ENCODE measurements around the gene DNAH3. TPM values are rescaled to one million over a fixed set of nuclear protein-coding genes. Genes with fewer than 3 reads are reported as not detected.
"Not testable (repeated sequence)": the region's sequence is repeated elsewhere in the genome, so short reads cannot be mapped to it uniquely, and the experiment has no call there.

The DNAH3 gene
- under 1 TPM in 3 of 4 donors, not detected in 1; 0.32 to 0.67 (median 0.52) TPM for polyA plus RNA-seq
- long read RNA-seq, donor 1: 0 reads
- long read RNA-seq, donor 2: 0 reads
- long read RNA-seq, donor 3, partial matches to known transcripts: 39 of 39 reads
- long read RNA-seq, donor 3, other reads (novel, unspliced or antisense): 0 of 39 reads
- long read RNA-seq, donor 4: 0 reads
- long read RNA-seq, donor 5, partial matches to known transcripts: 45 of 45 reads
- long read RNA-seq, donor 5, other reads (novel, unspliced or antisense): 0 of 45 reads
- long read RNA-seq, donor 6: 0 reads
- long read RNA-seq, donor 7: 0 reads
- long read RNA-seq, donor 8: 0 reads
- long read RNA-seq, donor 9: 0 reads
- long read RNA-seq, donor 10: 0 reads

GRCh38 chr16:21150375-21151001 is at the start of gene DNAH3:
TSS of gene DNAH3 (minus strand) at chr16:21150846. CDS start at chr16:21150319, 527 bp downstream.
- no peaks in the 10 kb centered on the region for H3K4me1 ChIP-seq (ENCODE audit: control insufficient read depth in 3 of 3, insufficient read depth in 2 of 3, low read depth in 1 of 3, low read length in 2 of 3)
- no peak within 1 kb of the TSS for H3K4me3 ChIP-seq (ENCODE audit: low read depth in 1 of 3, low read length in 3 of 3)
- H3K36me3 ChIP-seq (ENCODE audit: control insufficient read depth in 3 of 3, insufficient read depth in 2 of 3, low read depth in 1 of 3, low read length in 3 of 3): no peaks in the 10 kb centered on the region
- H3K9me3 ChIP-seq (ENCODE audit: control insufficient read depth in 2 of 2, insufficient read depth in 1 of 2, low read depth in 1 of 2, low read length in 1 of 2): no peaks in the 10 kb centered on the region
- no peak within 1 kb of the TSS for H3K27ac ChIP-seq (ENCODE audit: low read depth in 1 of 3, low read length in 2 of 3)
- 16 to 28% (median 21%) methylated on average over 8 of the region's 8 CpGs for WGBS, 3 donors
- H3K27me3 ChIP-seq (ENCODE audit: control insufficient read depth in 3 of 3, insufficient read depth in 3 of 3, low read length in 3 of 3): peaks cover 0 to 2% (median 0%) of the 10 kb centered on the region in 3 donors
- FAIRE-seq (no peak), DNase-seq (peak in 1 of 2 donors; percentile 10)

DNA sequence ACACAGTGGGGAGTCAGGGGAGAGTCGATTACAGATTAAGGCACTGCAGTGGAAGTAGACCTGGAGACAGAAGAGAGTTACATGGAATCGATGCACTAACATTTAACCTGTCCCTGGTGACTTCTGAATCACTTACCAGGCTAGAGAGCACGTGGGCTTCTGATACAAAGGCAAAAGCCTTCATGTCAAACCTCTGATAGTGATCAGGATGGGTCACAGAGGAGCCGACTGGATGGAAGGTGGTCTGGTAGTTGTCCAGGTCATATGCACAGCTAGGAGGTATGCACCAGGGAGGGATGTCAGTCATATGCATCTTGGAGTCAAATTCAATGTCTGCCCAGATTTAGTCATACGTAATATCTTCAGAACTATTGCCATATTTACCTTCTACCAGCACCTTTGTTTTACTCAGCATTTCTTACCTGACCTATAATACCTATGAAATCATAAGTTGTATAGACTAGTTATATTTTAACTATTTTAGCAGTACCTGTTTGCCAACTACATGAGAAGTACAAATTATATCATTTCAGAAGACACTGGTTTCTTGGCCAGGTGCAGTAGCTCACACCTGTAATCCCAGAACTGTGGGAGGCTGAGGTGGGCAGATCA is 49.1 kb upstream of the DNAH3 start:
- 16 to 48% (median 31%) methylated on average over 5 of the region's 5 CpGs for WGBS, 3 donors
- DNase-seq: peak; percentile 69 to 75
- H3K9me3 ChIP-seq (ENCODE audit: control insufficient read depth in 2 of 2, insufficient read depth in 1 of 2, low read depth in 1 of 2, low read length in 1 of 2): no peaks in the 10 kb centered on the region
- no peaks in the 10 kb centered on the region for H3K36me3 ChIP-seq (ENCODE audit: control insufficient read depth in 3 of 3, insufficient read depth in 2 of 3, low read depth in 1 of 3, low read length in 3 of 3)
- FAIRE-seq: no peak
- peaks cover 0 to 52% (median 7%) of the 10 kb centered on the region in 3 donors for H3K4me1 ChIP-seq (ENCODE audit: control insufficient read depth in 3 of 3, insufficient read depth in 2 of 3, low read depth in 1 of 3, low read length in 2 of 3)
- H3K27me3 ChIP-seq (ENCODE audit: control insufficient read depth in 3 of 3, insufficient read depth in 3 of 3, low read length in 3 of 3): peaks cover 0 to 6% (median 0%) of the 10 kb centered on the region in 3 donors
- H3K27ac ChIP-seq (ENCODE audit: low read depth in 1 of 3, low read length in 2 of 3): peak overlapping the region in 2 of 3 donors; percentile 14 to 91
- H3K4me3 ChIP-seq (ENCODE audit: low read depth in 1 of 3, low read length in 3 of 3): no peak overlapping the region

GRCh38 chr16:21197621-21198020 is 47.0 kb upstream of the DNAH3 start:
- FAIRE-seq (no peak), DNase-seq (no peak)
- peaks cover 0 to 35% (median 4%) of the 10 kb centered on the region in 3 donors for H3K4me1 ChIP-seq (ENCODE audit: control insufficient read depth in 3 of 3, insufficient read depth in 2 of 3, low read depth in 1 of 3, low read length in 2 of 3)
- H3K27ac ChIP-seq (ENCODE audit: low read depth in 1 of 3, low read length in 2 of 3): no peak overlapping the region
- H3K27me3 ChIP-seq (ENCODE audit: control insufficient read depth in 3 of 3, insufficient read depth in 3 of 3, low read length in 3 of 3): peaks cover 0 to 6% (median 0%) of the 10 kb centered on the region in 3 donors
- no peaks in the 10 kb centered on the region for H3K9me3 ChIP-seq (ENCODE audit: control insufficient read depth in 2 of 2, insufficient read depth in 1 of 2, low read depth in 1 of 2, low read length in 1 of 2)
- H3K36me3 ChIP-seq (ENCODE audit: control insufficient read depth in 3 of 3, insufficient read depth in 2 of 3, low read depth in 1 of 3, low read length in 3 of 3): no peaks in the 10 kb centered on the region
- WGBS, 3 donors: 86 to 93% (median 88%) methylated on average over 3 of the region's 3 CpGs
- no peak overlapping the region for H3K4me3 ChIP-seq (ENCODE audit: low read depth in 1 of 3, low read length in 3 of 3)

GRCh38 chr16:21197112-21197511 is 46.5 kb upstream of the DNAH3 start:
- Histone ChIP-seq H3K27ac (ENCODE audit: low read depth in 1 of 3, low read length in 2 of 3) (no peak overlapping the region), H3K9me3 (ENCODE audit: control insufficient read depth in 2 of 2, insufficient read depth in 1 of 2, low read depth in 1 of 2, low read length in 1 of 2) (no peaks in the 10 kb centered on the region), H3K36me3 (ENCODE audit: control insufficient read depth in 3 of 3, insufficient read depth in 2 of 3, low read depth in 1 of 3, low read length in 3 of 3) (no peaks in the 10 kb centered on the region), H3K4me1 (ENCODE audit: control insufficient read depth in 3 of 3, insufficient read depth in 2 of 3, low read depth in 1 of 3, low read length in 2 of 3) (peaks cover 0 to 30% (median 4%) of the 10 kb centered on the region in 3 donors), H3K27me3 (ENCODE audit: control insufficient read depth in 3 of 3, insufficient read depth in 3 of 3, low read length in 3 of 3) (peaks cover 0 to 6% (median 0%) of the 10 kb centered on the region in 3 donors), H3K4me3 (ENCODE audit: low read depth in 1 of 3, low read length in 3 of 3) (no peak overlapping the region)
- FAIRE-seq (no peak), DNase-seq (no peak)
- WGBS, 3 donors: 72 to 87% (median 76%) methylated on average over 1 of the region's 1 CpG

DNA sequence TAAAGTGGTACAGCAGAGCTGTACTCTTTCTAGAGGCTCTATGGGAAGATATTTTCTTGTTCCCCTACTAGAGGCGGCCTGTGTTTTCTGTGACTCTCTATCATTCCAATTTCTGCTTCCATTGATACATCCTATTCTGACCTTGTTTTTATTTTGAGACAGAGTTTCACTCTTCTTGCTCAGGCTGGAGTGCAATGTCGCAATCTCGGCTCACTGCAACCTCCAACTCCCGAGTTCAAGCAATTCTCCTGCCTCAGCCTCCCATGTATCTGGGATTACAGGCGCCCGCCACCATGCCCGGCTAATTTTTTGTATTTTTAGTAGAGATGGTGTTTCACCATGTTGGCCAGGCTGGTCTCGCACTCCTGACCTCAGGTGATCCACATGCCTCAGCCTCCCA is 44.7 kb upstream of the DNAH3 start:
- H3K27me3 ChIP-seq (ENCODE audit: control insufficient read depth in 3 of 3, insufficient read depth in 3 of 3, low read length in 3 of 3); H3K36me3 ChIP-seq (ENCODE audit: control insufficient read depth in 3 of 3, insufficient read depth in 2 of 3, low read depth in 1 of 3, low read length in 3 of 3); H3K9me3 ChIP-seq (ENCODE audit: control insufficient read depth in 2 of 2, insufficient read depth in 1 of 2, low read depth in 1 of 2, low read length in 1 of 2); H3K4me3 ChIP-seq (ENCODE audit: low read depth in 1 of 3, low read length in 3 of 3); H3K27ac ChIP-seq (ENCODE audit: low read depth in 1 of 3, low read length in 2 of 3); DNase-seq; FAIRE-seq: not testable (repeated sequence)
- WGBS, 3 donors: 91 to 95% (median 94%) methylated on average over 8 of the region's 8 CpGs
- H3K4me1 ChIP-seq (ENCODE audit: control insufficient read depth in 3 of 3, insufficient read depth in 2 of 3, low read depth in 1 of 3, low read length in 2 of 3): peaks cover 0 to 20% (median 1%) of the 10 kb centered on the region in 3 donors

DNA sequence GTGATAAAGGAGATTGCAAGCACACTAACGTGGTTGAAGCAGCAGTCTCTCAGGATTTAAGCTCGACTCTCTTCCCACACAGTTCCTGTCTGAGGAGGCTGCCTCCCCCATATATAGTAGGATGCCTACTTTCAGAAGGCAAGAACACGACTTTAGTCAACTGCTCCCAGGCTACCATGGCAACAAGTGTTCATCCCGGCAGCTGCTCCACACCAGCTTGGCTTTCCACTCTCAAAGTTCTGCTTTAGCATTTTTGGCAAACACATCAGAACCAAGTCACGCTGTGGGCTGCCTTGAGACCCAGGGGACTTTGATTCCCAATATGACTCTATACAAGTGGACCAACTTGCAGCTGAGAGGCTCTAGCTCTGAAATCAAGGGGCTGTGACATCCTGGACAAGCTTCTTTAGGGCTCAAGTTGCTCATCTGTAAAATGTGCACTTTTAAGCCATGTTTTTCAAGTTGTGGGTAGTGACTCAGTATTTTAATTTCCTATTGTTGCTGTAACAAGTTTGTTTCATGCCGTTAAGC is 44.2 kb upstream of the DNAH3 start:
- 44 to 63% (median 55%) methylated on average over 6 of the region's 6 CpGs for WGBS, 3 donors
- FAIRE-seq: no peak

GRCh38 chr16:21192991-21193390 is 42.3 kb upstream of the DNAH3 start:
- Histone ChIP-seq H3K27me3 (ENCODE audit: control insufficient read depth in 3 of 3, insufficient read depth in 3 of 3, low read length in 3 of 3) (peaks cover 0 to 3% (median 0%) of the 10 kb centered on the region in 3 donors), H3K27ac (ENCODE audit: low read depth in 1 of 3, low read length in 2 of 3) (no peak overlapping the region), H3K4me3 (ENCODE audit: low read depth in 1 of 3, low read length in 3 of 3) (no peak overlapping the region), H3K4me1 (ENCODE audit: control insufficient read depth in 3 of 3, insufficient read depth in 2 of 3, low read depth in 1 of 3, low read length in 2 of 3) (peaks cover 0 to 2% (median 0%) of the 10 kb centered on the region in 3 donors), H3K36me3 (ENCODE audit: control insufficient read depth in 3 of 3, insufficient read depth in 2 of 3, low read depth in 1 of 3, low read length in 3 of 3) (no peaks in the 10 kb centered on the region), H3K9me3 (ENCODE audit: control insufficient read depth in 2 of 2, insufficient read depth in 1 of 2, low read depth in 1 of 2, low read length in 1 of 2) (no peaks in the 10 kb centered on the region)
- FAIRE-seq: no peak
- whole genome bisulfite sequencing, 3 donors: 57 to 64% (median 60%) methylated on average over 1 of the region's 1 CpG
- DNase-seq: no peak

More for the DNA sequence above, 44.2 kb upstream of the DNAH3 start:
- Histone ChIP-seq H3K4me3 (ENCODE audit: low read depth in 1 of 3, low read length in 3 of 3) (no peak overlapping the region), H3K9me3 (ENCODE audit: control insufficient read depth in 2 of 2, insufficient read depth in 1 of 2, low read depth in 1 of 2, low read length in 1 of 2) (no peaks in the 10 kb centered on the region), H3K27me3 (ENCODE audit: control insufficient read depth in 3 of 3, insufficient read depth in 3 of 3, low read length in 3 of 3) (peaks cover 0 to 3% (median 0%) of the 10 kb centered on the region in 3 donors), H3K27ac (ENCODE audit: low read depth in 1 of 3, low read length in 2 of 3) (no peak overlapping the region), H3K36me3 (ENCODE audit: control insufficient read depth in 3 of 3, insufficient read depth in 2 of 3, low read depth in 1 of 3, low read length in 3 of 3) (no peaks in the 10 kb centered on the region), H3K4me1 (ENCODE audit: control insufficient read depth in 3 of 3, insufficient read depth in 2 of 3, low read depth in 1 of 3, low read length in 2 of 3) (peaks cover 0 to 16% (median 1%) of the 10 kb centered on the region in 3 donors)
- no peak for DNase-seq

- Histone ChIP-seq H3K4me3 (ENCODE audit: low read depth in 1 of 3, low read length in 3 of 3) (no peak overlapping the region), H3K9me3 (ENCODE audit: control insufficient read depth in 2 of 2, insufficient read depth in 1 of 2, low read depth in 1 of 2, low read length in 1 of 2) (no peaks in the 10 kb centered on the region), H3K4me1 (ENCODE audit: control insufficient read depth in 3 of 3, insufficient read depth in 2 of 3, low read depth in 1 of 3, low read length in 2 of 3) (peaks cover 0 to 2% (median 0%) of the 10 kb centered on the region in 3 donors), H3K36me3 (ENCODE audit: control insufficient read depth in 3 of 3, insufficient read depth in 2 of 3, low read depth in 1 of 3, low read length in 3 of 3) (no peaks in the 10 kb centered on the region), H3K27ac (ENCODE audit: low read depth in 1 of 3, low read length in 2 of 3) (no peak overlapping the region), H3K27me3 (ENCODE audit: control insufficient read depth in 3 of 3, insufficient read depth in 3 of 3, low read length in 3 of 3) (peaks cover 0 to 3% (median 0%) of the 10 kb centered on the region in 3 donors)
- DNase-seq: no peak
- FAIRE-seq: no peak
These were observed 40.0 kb upstream of the DNAH3 start for GRCh38 chr16:21190599-21190998.

Measured in small intestine (tissue), 16 donors.